ENCODE measurements around the gene ZFY. TPM values are rescaled to one million over a fixed set of nuclear protein-coding genes. Genes with fewer than 3 reads are reported as not detected.

Gene ZFY
- total RNA-seq, 6 experiments from 2014 or later, result 5.5 TPM; not detected in 5

DNA sequence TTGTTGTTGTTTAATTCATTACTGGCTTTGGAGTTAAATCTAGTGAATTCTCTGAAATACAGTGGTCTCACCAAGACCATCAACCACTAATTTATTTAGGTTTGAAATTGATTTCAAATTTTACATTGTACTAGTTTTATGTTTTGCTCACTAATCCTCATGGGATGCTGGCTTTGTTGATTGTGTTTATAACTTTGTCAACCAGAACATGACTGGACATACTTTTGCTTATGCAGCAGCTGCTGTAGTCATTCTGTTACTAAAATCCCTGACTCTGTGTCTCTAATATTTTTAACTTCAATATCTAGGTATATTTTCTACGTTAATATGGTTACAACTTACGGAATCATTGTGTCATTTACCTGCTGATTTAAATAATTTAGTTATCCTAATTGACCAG is 26.9 kb downstream of the ZFY start:
- Histone ChIP-seq H3K4me1 (no peaks in the 10 kb centered on the region), H3K36me3 (no peaks in the 10 kb centered on the region), H3K27ac (no peak overlapping the region), H3K9me3 (no peaks in the 10 kb centered on the region), H3K4me3 (no peak overlapping the region), H3K27me3 (no peaks in the 10 kb centered on the region)
- no peak for ATAC-seq
- no CpG with 5 or more reads among the region's 2 CpGs for WGBS (ENCODE audit: insufficient coverage, low coverage, low lambda C conversion rate, missing lambda C conversion rate)
- intact Hi-C loops (cut with DNase I), result no loop called here
- TF ChIP-seq POLR2A (IDR thresholded peaks at IDR 0.05), result no peak
- TF ChIP-seq, protein P1, sequence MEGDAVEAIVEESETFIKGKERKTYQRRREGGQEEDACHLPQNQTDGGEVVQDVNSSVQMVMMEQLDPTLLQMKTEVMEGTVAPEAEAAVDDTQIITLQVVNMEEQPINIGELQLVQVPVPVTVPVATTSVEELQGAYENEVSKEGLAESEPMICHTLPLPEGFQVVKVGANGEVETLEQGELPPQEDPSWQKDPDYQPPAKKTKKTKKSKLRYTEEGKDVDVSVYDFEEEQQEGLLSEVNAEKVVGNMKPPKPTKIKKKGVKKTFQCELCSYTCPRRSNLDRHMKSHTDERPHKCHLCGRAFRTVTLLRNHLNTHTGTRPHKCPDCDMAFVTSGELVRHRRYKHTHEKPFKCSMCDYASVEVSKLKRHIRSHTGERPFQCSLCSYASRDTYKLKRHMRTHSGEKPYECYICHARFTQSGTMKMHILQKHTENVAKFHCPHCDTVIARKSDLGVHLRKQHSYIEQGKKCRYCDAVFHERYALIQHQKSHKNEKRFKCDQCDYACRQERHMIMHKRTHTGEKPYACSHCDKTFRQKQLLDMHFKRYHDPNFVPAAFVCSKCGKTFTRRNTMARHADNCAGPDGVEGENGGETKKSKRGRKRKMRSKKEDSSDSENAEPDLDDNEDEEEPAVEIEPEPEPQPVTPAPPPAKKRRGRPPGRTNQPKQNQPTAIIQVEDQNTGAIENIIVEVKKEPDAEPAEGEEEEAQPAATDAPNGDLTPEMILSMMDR (IDR thresholded peaks at IDR 0.05), result no peak
- DNase-seq, result no peak

DNA sequence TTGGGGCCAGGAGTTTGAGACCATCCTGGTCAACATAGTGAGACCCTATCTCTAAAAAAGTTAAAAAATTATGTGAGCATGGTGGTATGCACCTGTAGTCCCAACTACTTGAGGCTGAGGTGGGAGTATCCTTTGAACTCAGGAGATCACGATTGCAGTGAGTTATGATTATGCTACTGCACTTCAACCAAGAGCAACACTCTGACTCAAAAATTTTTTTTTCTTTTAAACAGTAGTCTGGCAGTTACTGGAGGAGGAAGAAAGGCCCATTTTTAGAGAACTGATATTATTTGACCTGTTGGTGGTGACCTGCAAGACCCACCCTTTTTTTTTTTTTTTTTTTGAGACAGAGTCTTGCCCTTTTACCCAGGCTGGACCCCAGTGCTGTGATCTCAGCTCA is 29.6 kb downstream of the ZFY start:
- TF ChIP-seq, protein P1 (IDR thresholded peaks at IDR 0.05), result no peak
- no peak for TF ChIP-seq POLR2A (IDR thresholded peaks at IDR 0.05)
- Histone ChIP-seq H3K27ac (no peak overlapping the region), H3K4me3 (no peak overlapping the region), H3K9me3 (no peaks in the 10 kb centered on the region), H3K27me3 (no peaks in the 10 kb centered on the region), H3K4me1 (no peaks in the 10 kb centered on the region), H3K36me3 (no peaks in the 10 kb centered on the region)
- WGBS (ENCODE audit: insufficient coverage, low coverage, low lambda C conversion rate, missing lambda C conversion rate), result no CpG with 5 or more reads among the region's 1 CpG
- intact Hi-C loops (cut with DNase I), result no loop called here
- ATAC-seq, result no peak
- no peak for DNase-seq

DNA sequence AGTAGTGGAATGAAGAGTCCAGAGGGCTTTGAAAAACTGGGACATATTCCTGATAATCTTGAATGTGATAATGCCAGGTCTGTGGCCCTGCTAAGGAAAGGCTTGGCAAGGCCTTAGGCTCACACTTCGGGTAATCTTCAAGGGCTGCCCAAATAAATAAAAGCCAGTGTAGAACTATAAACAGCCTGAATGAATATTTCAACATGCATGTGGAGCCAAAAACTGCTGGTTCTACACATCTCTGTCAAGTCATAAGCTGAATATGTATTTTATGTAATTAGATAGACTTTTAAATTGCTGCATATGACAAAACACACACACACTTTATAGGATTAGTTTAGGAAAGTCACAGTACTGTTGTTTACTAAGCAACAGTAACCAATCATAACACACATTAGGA is 30.4 kb downstream of the ZFY start:
- H3K27ac ChIP-seq, result no peak overlapping the region
- TF ChIP-seq, protein P1 (IDR thresholded peaks at IDR 0.05), result no peak
- TF ChIP-seq POLR2A (IDR thresholded peaks at IDR 0.05), result no peak
- no peaks in the 10 kb centered on the region for H3K9me3 ChIP-seq
- intact Hi-C loops (cut with DNase I), result no loop called here
- no peaks in the 10 kb centered on the region for H3K4me1 ChIP-seq
- ATAC-seq (no peak), DNase-seq (no peak)
- no peaks in the 10 kb centered on the region for H3K36me3 ChIP-seq
- WGBS (ENCODE audit: insufficient coverage, low coverage, low lambda C conversion rate, missing lambda C conversion rate), result no CpG with 5 or more reads among the region's 1 CpG
- no peaks in the 10 kb centered on the region for H3K27me3 ChIP-seq
- no peak overlapping the region for H3K4me3 ChIP-seq

DNA sequence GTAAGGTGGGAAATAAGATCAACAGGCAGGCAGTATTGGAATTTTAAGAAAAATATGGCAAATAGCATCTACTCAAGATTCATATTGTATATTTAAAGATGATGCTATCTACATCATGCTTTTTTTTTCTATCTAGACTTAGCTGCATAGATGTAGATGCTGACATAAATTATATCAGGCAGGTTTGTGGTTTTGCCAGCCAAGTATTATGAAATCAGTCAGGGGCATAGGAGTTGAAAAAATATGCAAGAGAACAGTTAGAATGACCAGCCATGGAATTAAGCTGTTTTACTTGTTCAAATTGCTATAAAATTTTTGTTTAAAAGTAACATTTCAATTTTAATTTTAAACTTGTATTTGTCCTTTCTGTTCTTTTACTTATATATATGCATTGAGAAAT is 34.4 kb downstream of the ZFY start:
- DNase-seq (no peak), ATAC-seq (no peak)
- Histone ChIP-seq H3K4me3 (no peak overlapping the region), H3K4me1 (no peaks in the 10 kb centered on the region), H3K27ac (no peak overlapping the region), H3K9me3 (no peaks in the 10 kb centered on the region), H3K36me3 (no peaks in the 10 kb centered on the region), H3K27me3 (no peaks in the 10 kb centered on the region)
- intact Hi-C loops (cut with DNase I), result no loop called here
- no peak for TF ChIP-seq POLR2A (IDR thresholded peaks at IDR 0.05)
- TF ChIP-seq, protein P1 (IDR thresholded peaks at IDR 0.05), result no peak

DNA sequence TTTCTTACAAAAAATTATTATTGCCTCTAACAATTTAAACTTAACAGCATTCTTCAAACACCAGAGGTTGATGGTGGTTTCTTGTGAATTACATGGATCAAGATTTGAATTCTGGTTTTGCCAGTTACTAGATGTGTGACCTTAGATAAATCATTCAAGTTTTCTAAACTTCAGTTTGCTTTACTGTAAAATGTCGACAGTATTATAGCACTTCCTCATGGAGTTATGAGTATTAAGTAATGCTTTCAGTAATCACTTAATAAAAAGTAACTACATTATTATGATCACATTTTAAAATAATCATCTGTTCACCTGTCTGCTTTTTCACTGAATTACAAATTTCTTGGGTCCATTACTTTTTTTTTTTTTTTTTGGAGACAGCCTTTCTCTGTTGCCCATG is 37.5 kb downstream of the ZFY start:
- Histone ChIP-seq H3K9me3 (no peaks in the 10 kb centered on the region), H3K4me1 (no peaks in the 10 kb centered on the region), H3K27ac (no peak overlapping the region), H3K36me3 (no peaks in the 10 kb centered on the region), H3K4me3 (no peak overlapping the region), H3K27me3 (no peaks in the 10 kb centered on the region)
- DNase-seq, result no peak
- no peak for ATAC-seq
- intact Hi-C loops (cut with DNase I), result no loop called here
- no CpG with 5 or more reads among the region's 1 CpG for WGBS (ENCODE audit: insufficient coverage, low coverage, low lambda C conversion rate, missing lambda C conversion rate)
- TF ChIP-seq POLR2A (IDR thresholded peaks at IDR 0.05), result no peak
- TF ChIP-seq, protein P1 (IDR thresholded peaks at IDR 0.05), result no peak

All from right lobe of liver (tissue), 6 donors.